Kasumi-1 (cell line): ENCODE data around the gene SIPA1.

Experiments used
- DNase-seq, 2 experiments: peaks; one replicate each; lab custom pipeline; 2025; lab: John Stamatoyannopoulos, UW

SIPA1 gene, protein sequence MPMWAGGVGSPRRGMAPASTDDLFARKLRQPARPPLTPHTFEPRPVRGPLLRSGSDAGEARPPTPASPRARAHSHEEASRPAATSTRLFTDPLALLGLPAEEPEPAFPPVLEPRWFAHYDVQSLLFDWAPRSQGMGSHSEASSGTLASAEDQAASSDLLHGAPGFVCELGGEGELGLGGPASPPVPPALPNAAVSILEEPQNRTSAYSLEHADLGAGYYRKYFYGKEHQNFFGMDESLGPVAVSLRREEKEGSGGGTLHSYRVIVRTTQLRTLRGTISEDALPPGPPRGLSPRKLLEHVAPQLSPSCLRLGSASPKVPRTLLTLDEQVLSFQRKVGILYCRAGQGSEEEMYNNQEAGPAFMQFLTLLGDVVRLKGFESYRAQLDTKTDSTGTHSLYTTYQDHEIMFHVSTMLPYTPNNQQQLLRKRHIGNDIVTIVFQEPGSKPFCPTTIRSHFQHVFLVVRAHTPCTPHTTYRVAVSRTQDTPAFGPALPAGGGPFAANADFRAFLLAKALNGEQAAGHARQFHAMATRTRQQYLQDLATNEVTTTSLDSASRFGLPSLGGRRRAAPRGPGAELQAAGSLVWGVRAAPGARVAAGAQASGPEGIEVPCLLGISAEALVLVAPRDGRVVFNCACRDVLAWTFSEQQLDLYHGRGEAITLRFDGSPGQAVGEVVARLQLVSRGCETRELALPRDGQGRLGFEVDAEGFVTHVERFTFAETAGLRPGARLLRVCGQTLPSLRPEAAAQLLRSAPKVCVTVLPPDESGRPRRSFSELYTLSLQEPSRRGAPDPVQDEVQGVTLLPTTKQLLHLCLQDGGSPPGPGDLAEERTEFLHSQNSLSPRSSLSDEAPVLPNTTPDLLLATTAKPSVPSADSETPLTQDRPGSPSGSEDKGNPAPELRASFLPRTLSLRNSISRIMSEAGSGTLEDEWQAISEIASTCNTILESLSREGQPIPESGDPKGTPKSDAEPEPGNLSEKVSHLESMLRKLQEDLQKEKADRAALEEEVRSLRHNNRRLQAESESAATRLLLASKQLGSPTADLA

DNA sequence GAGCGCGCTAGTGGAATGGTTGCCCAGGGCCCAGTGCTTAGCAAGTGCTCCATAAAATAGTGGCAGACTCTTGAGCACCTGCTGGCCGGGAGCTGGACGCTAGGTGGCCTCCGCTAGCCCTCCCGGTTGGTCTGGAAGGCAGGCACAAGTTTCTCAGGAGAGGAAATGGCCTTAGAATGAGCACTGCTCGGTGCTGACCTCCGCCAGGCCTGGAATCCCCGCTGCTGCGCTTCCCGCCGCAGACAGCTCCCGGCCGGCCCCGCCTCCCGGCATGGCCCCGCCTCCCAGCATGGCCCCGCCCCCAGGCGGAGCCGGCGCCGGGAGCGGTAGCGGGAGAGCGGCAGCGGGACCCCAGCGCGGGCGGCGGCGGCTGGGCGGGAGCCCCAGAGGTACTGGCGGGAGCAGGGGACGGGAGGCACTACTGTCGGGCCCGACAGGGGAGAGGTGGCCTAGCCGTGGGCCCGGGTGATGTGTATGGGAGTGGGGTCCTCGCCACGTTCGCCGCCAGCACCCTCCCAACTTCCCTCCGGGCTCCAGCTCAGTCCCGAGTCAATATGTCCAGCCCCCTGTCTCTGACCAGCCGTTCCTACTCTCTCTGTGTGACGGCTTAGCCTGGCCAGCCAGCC lies at the start of gene SIPA1:
Gene SIPA1 (plus strand): TSS at position 308 of the 626 bp plus-strand sequence. CDS start 2,821 bp downstream, outside the sequence.
- DNase-seq: peak; percentile 43 to 57

DNA sequence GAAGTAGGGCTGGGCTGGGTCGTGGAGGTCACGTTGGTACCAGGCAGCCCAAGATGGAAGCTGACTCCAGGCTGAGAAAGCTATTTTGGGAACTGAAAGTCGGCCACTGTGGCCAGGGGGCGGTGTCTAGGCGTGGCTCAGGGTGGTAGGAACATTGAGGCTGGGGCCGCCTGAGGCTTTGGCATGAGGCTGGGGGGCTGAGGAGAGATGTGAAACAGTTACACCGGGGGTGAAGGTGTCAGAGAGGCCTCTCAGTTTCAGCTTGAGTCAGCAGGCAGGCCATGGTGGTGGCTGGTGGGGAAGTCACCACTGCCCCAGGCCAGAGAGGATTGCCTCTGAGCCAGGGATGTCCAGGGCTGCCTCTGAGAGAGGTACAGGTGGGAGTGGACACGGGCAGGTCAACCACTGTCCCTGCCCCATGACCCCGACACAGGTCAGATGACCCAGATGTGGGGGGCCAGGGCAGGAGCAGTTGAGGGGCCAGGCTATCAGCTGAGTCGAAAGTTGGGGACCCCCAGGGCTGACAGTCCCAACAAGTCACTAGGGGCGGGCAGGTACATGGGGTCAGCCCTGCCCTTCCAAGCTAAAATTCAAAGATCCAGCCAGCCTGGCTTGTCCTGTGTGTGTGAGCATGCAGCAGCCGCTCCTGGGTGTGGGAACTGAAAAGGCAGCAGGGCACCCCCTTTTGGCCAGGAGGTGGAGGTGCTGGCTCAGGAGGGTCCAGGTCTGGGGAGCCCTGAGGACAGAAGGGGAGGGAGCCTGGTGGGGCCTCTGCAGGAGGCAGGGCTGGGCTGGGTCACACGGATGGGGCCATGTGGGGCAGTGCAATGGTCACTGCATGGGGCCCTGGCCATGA lies 49.5 kb upstream of the SIPA1 start:
- DNase-seq: peak; percentile 69 to 71

- DNase-seq: no peak
Observed at GRCh38 chr11:65589444-65590239, 48.3 kb upstream of the SIPA1 start.

GRCh38 chr11:65590240-65590738 lies 47.6 kb upstream of the SIPA1 start:
- no peak for DNase-seq

DNA sequence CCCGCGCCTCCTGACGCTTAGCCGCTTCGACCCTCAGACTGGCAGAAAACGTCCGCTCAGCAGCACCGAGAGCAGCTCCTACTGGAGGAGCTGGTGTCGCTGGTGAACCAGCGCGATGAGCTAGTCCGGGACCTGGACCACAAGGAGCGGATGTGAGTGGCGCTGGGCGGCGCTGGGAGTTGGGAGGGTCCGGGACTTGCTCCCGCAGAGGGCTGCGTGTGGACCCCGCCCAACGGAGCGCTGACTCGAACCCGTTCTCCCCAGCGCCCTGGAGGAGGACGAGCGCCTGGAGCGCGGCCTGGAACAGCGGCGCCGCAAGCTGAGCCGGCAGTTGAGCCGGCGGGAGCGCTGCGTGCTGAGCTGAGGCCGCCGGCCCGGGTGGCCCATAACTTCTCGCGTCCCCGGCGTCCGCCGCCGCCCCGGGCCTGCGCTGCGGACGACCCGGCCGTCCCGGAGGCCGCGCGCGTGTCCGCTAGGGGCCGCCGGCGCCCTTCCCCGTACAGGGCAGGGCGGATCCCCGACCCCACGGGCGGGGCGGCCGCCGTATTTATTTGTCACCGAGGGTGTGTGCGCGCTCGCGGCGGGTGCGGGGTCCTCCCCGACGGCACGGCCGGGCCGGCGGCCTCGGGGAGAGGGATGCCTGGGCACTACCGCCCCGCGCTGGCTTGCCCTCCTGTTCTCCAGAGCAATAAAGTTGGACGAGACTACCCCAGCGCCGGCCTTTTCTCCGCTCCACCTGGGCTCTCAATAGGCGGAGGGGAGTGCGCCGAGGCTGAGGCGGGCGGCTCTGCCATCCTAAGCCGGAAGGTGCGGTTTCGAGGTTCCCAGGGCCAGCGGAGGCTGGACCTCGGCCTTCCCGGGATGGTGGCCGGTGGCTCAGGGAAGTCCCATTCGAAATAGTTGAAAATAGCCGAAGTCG lies 45.7 kb upstream of the SIPA1 start:
- DNase-seq: no peak

DNA sequence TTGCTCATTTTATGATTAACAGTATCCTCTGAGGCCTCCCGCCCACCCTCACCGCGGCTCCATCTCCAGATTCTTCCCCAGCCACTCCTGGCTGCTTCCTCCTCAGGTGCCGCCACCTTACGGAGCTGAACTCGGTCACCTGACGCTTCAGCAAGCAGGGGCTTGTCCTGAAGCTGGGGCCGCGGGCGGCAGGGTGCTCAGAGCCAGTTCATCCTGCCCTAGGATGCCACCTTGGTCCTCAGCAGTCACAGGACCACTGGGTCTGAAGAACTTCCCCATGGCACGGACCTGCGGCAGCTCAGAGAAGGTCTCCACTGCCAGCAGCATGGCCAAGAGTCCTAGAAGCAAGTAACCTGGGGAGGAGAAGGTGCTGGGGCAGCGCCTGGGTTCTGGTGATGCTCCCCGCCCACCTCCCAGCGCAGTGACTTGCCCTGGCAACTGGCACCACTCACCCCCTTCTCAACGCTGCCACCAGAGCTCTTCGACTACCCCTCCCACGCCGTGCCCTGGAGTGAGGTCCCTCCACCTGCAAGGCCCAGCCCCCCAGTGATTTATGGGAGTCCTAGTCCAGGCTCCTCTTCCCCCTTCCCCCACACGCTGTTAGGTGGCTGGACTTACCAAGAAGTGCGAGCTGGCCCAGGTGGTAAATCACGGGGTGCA lies 44.9 kb upstream of the SIPA1 start:
- DNase-seq: no peak

DNA sequence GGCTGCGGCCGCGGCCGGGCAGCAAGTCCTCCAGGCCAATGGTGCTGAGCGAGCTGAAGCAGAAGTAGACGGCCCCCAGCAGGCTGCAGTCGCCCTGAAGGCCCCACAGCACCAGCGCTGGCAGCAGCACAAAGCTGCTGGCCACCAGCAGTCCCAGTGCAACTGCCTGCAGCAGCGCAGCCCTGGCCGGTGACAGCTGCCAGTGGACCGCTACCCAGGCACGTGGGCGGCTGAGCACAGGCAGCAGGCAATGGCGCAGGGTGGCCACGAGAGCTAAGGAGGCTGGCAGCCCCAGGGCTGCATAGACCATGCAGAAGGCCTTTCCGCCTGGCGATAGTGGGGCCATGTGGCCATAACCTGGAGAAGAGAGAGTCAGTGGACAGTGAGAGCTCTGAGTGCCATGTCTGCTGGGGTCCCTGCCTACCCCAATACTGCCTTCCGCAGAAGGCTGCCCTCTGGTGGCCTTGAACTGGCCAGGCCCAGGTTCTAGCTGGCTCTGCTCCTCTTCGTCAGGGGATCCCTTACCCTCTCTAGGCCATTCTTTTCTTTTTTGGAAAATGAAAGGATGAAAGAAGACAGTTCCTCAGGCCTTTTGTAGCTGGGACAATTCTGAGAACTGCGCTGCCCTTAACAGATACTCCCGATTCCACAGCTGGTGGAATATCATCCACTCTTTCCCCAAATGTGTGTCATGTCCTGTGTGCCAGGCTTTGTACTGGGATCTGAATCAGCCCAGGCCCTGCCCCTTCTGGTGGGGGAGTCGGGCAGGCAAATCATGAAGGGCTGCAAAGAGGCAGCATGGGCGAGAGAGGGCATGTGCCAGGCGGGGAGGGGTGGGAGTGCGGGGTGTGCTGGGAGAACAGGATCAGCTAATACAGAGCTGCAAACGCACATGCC lies 44.1 kb upstream of the SIPA1 start:
- DNase-seq: peak; percentile 32 to 37

DNA sequence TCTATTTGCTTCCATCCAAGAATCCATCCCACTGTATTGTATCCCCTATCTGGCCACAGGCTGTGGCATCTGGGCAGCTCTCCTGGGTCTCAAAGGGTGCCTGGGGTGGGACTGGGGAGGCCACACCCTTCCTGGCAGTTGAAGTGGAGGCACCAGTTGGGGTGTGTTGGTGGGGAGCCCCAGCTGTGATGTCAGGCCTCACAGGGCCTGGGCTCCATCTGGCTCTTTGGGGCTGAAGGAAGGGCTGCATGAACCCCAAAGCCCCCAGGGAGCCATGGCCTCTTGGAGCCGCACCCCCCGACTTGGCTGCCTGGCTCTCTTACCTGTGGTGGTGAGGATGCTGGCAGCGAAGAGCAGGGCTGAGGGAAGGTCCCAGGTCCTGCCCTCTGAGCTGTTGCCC lies 42.8 kb upstream of the SIPA1 start:
- DNase-seq: no peak

- DNase-seq: no peak
Observed at GRCh38 chr11:65595543-65596281, 42.2 kb upstream of the SIPA1 start, which contains the start of gene KCNK7. Gene KCNK7, minus strand, starts transcription at chr11:65595800. Its CDS starts 28 bp downstream, at chr11:65595772.

DNA sequence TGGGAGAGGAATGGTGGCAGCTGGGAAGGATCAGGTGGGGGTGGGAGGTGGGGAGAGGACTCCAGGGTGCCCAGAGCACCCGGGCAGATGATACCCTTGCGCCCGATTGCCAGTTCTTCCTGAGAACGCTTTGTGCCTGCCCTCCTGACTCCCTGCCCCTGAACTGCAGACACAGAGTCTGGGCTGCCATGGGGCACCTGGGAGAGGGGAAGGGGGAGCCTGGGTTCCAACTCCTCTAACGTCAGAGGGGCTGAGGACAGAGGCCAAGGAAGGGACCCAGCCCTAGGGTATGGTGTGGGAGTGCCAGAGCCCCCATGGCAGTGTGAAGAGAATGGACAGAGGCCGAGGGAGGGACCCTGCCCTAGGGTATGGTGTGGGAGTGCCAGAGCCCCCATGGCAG lies 41.4 kb upstream of the SIPA1 start:
- DNase-seq: no peak

DNA sequence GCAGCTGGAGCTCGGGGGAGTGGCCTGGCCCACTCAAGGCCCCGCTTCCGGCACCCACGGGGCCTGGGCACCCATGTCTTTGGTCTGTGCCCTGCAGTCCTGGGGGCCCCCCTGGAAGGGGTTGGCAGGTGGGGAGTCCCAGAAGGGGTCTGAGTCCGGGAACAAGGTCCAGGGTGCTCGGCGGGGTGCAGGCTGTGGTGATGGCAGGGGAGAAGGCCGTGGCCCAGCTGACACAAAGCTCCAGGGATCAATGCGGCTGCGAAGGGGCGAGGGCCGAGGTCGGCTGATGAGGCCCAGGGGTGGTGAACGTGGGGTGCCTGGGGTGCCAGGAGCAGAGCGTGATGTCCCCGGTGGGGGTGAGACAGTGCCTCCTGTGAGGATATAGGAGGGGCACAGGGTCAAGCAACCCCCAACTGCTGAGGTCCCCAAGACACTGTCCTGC lies 39.6 kb upstream of the SIPA1 start:
- no peak for DNase-seq

DNA sequence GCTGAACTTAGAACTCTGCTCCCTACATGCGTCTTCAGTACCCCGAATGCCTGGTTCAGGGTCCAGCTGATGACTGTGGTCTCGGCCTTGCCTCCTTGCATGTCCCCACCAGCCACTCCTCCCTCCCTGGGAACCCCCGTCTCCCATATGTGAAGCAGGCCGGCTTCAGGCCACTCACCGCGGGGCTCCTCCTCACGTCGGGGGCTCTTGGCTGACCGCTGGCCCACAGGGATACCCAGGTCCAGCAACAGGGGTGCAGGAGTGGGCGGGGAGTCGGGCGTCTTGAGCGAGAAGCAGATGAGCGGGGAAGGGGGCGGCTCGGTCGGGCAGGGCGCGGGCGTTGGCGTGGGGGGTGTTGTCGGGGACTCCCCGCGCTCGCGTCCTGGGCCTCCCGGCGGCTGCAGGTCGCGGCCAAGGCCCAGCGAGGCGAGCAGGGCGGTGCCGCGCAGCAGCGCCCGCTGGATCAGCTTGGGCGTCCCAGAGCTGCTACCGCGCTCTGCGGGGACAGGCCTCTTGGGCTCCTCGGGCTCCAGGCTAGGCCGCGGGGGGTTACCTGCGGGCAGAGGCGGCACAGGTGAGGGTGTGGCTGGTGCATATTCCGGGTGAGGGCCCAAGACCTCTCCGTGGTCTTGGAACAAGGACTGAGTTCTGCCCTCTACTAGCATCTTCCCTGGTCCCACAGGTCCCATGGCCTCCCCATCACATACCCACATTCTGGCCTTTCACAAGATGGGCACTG lies 38.5 kb upstream of the SIPA1 start:
- DNase-seq: no peak

- DNase-seq: no peak
Observed at GRCh38 chr11:65599955-65600246, 38.0 kb upstream of the SIPA1 start.

GRCh38 chr11:65604258-65604657 lies 33.6 kb upstream of the SIPA1 start:
- DNase-seq: no peak

GRCh38 chr11:65606876-65607613 lies 30.9 kb upstream of the SIPA1 start:
- no peak for DNase-seq
